B cell (primary cell): ENCODE measurements around the gene CDC45. TPM values are rescaled to one million over a fixed set of nuclear protein-coding genes. Genes with fewer than 3 reads are reported as not detected.
"Not testable (repeated sequence)": the region's sequence is repeated elsewhere in the genome, so short reads cannot be mapped to it uniquely, and the experiment has no call there.

Experiments
- ATAC-seq: fragments of 200-7000 bp; cut with Tn5 transposase; one replicate; pipeline ENCODE4 v1.10.0; 2021; ENCODE audit warnings: low read depth, mild to moderate bottlenecking, moderate number of reproducible peaks, moderate library complexity
- CTCF ChIA-PET: fragments of 350-600 bp; sonication (Branson Sonifier 250); formaldehyde crosslinking; loops from one replicate; lab custom pipeline; 2021; ENCODE audit warnings: antibody characterized with exemption, inconsistent platforms; lab: Charles Lee
- POLR2A ChIA-PET: fragments of 350-600 bp; sonication (Branson Sonifier 250); formaldehyde crosslinking; loops from one replicate; lab custom pipeline; 2021; ENCODE audit warnings: antibody characterized with exemption; lab: Charles Lee
- DNase-seq: peaks from one replicate; pipeline ENCODE4 v3.0.0; 2013
- H2AFZ ChIP-seq: 2 replicates; pipeline ENCODE4 v1.6.1; 2012; ENCODE audit warnings: mild to moderate bottlenecking, low read depth, low read length; ENCODE audit not compliant: insufficient read depth, poor library complexity, severe bottlenecking
- H3K27ac ChIP-seq, 2 donors: 1 replicate in 1 of 2; 2 replicates in 1 of 2; pipeline ENCODE4 v1.5.1; 2012 to 2013; ENCODE audit warnings: low read length in 2 of 2, mild to moderate bottlenecking in 2 of 2, moderate library complexity in 1 of 2
- H3K27me3 ChIP-seq, 4 experiments: fragments of 200-600 bp in 1 of 4; sonication (generic) in 1 of 4; replicated peaks in 1 of 4; 1 replicate in 2 of 4; 2 replicates in 2 of 4; pipeline versions ENCODE4 v1.6.1 to v1.7.0; 2013 to 2016; ENCODE audit warnings: low read length in 3 of 4, mild to moderate bottlenecking in 2 of 4, mixed read lengths in 1 of 4, moderate library complexity in 1 of 4; ENCODE audit not compliant: insufficient read depth in 4 of 4, control insufficient read depth in 3 of 4; ENCODE audit errors: control extremely low read depth in 1 of 4
- H3K36me3 ChIP-seq, 2 experiments: replicated peaks in 1 of 2; 1 replicate in 1 of 2; 2 replicates in 1 of 2; pipeline versions ENCODE4 v1.6.1 to v1.7.1; 2013; ENCODE audit warnings: low read length in 1 of 2; ENCODE audit not compliant: insufficient read depth in 2 of 2, control insufficient read depth in 1 of 2; ENCODE audit errors: control extremely low read depth in 1 of 2, extremely low read depth in 1 of 2
- H3K4me1 ChIP-seq, 2 donors: fragments of 200-600 bp in 1 of 2; sonication (generic) in 1 of 2; 1 replicate in 1 of 2; 2 replicates in 1 of 2; pipeline versions ENCODE4 v1.5.1 to v1.6.1; 2013 to 2017; ENCODE audit warnings: low read length in 2 of 2; ENCODE audit not compliant: control insufficient read depth in 2 of 2, insufficient read depth in 2 of 2
- H3K4me2 ChIP-seq: replicated peaks from 2 replicates; pipeline ENCODE3; 2012; ENCODE audit warnings: mild to moderate bottlenecking, low read depth, low read length; ENCODE audit not compliant: poor library complexity, severe bottlenecking
- H3K4me3 ChIP-seq, 5 experiments: fragments of 200-600 bp in 1 of 5; sonication (generic) in 1 of 5; 1 replicate in 3 of 5; 2 replicates in 2 of 5; pipeline versions ENCODE4 v1.5.1 to v1.7.0; 2011 to 2016; ENCODE audit warnings: low read length in 4 of 5, mild to moderate bottlenecking in 4 of 5, low read depth in 2 of 5, control low read depth in 1 of 5, moderate library complexity in 1 of 5; ENCODE audit not compliant: insufficient read depth in 1 of 5; ENCODE audit errors: control extremely low read depth in 1 of 5, extremely low read depth in 1 of 5
- H3K79me2 ChIP-seq: fragments of 200-600 bp; sonication (generic); one replicate; pipeline ENCODE4 v1.6.0; 2016; ENCODE audit warnings: low read length; ENCODE audit not compliant: control insufficient read depth, insufficient read depth
- H3K9ac ChIP-seq: fragments of 200-600 bp; sonication (generic); 2 replicates; pipeline ENCODE4 v1.6.1; 2017; ENCODE audit warnings: mild to moderate bottlenecking, low read length, moderate library complexity
- H3K9me3 ChIP-seq, 3 donors: one replicate each; pipeline versions ENCODE4 v1.6.1 to v1.7.1; 2013; ENCODE audit warnings: low read length in 2 of 3; ENCODE audit not compliant: control insufficient read depth in 2 of 3, insufficient read depth in 1 of 3; ENCODE audit errors: control extremely low read depth in 1 of 3
- H4K20me1 ChIP-seq: 2 replicates; pipeline ENCODE4 v1.6.0; 2012; ENCODE audit warnings: mild to moderate bottlenecking, low read length; ENCODE audit not compliant: insufficient read depth, control insufficient read depth, poor library complexity, severe bottlenecking
- H3K27ac Mint-ChIP-seq: one replicate; pipeline ENCODE4 v1.8.0; 2021; ENCODE audit warnings: mixed read lengths
- H3K27me3 Mint-ChIP-seq: one replicate; pipeline ENCODE4 v1.8.0; 2021; ENCODE audit warnings: mixed read lengths
- H3K4me1 Mint-ChIP-seq: one replicate; pipeline ENCODE4 v1.8.0; 2021; ENCODE audit warnings: mixed read lengths
- H3K4me3 Mint-ChIP-seq: one replicate; pipeline ENCODE4 v1.8.0; 2021; ENCODE audit warnings: mixed read lengths
- H3K9me3 Mint-ChIP-seq: one replicate; pipeline ENCODE4 v1.8.0; 2022; ENCODE audit warnings: mixed read lengths; ENCODE audit not compliant: insufficient read depth
- CTCF ChIP-seq: fragments of 200-600 bp; IDR thresholded peaks from one replicate; pipeline ENCODE4 v1.8.0; 2022; ENCODE audit warnings: antibody characterized with exemption, mild to moderate bottlenecking
- EZH2 ChIP-seq: IDR thresholded peaks from 2 replicates; pipeline ENCODE4 v1.6.1; 2012; ENCODE audit warnings: borderline replicate concordance, low read depth, mild to moderate bottlenecking, moderate library complexity, low read length; ENCODE audit not compliant: insufficient read depth, poor library complexity, severe bottlenecking
- WGBS: methylation state at CpG from one replicate; pipeline ENCODE4 v1.1.5; 2013; ENCODE audit warnings: missing lambda C conversion rate; ENCODE audit not compliant: insufficient coverage; 5-methylcytosine and 5-hydroxymethylcytosine counted together
- intact Hi-C: fragments of 100-400 bp; cut with micrococcal nuclease; formaldehyde crosslinking; loops from one replicate; pipeline ENCODE4 v1.10.0; 2022
- polyA plus RNA-seq: library from polyadenylated mRNA; depleted of rRNA; stranded (reverse); fragments of >200 nt; gene quantifications from 2 replicates; pipeline ENCODE4 v1.2.3, GENCODE V29; 2012
- total RNA-seq, 2 donors: library from RNA; stranded (reverse); fragments of 120-200 nt in 1 of 2; gene quantifications; 1 replicate in 1 of 2; 2 replicates in 1 of 2; pipeline versions ENCODE4 v1.2.3 to v1.2.4, GENCODE V29; 2013 to 2022

Gene CDC45
- total and polyA plus RNA-seq, 2 donors (not counting 1 experiment from before 2014, with no cell fraction given), result 0.49 to 1.4 TPM

- not testable (repeated sequence) for H3K4me2 ChIP-seq, H3K9ac ChIP-seq, H3K4me3 ChIP-seq, H2AFZ ChIP-seq, H3K27me3 ChIP-seq, H3K9me3 Mint-ChIP-seq, H3K27ac ChIP-seq, H3K9me3 ChIP-seq, DNase-seq, H3K27me3 Mint-ChIP-seq, ATAC-seq
- peak overlapping the region; percentile 67 for H3K4me3 Mint-ChIP-seq
- Histone ChIP-seq H4K20me1 (peaks cover 22% of the 10 kb centered on the region), H3K79me2 (peaks cover 78% of the 10 kb centered on the region), H3K36me3 (peaks cover 0 to 40% of the 10 kb centered on the region in 2 experiments), H3K4me1 (peaks cover 16 to 27% of the 10 kb centered on the region in 2 donors)
- POLR2A ChIA-PET, result interaction anchor here (0.7 to 4.5 kb wide), 2 partner anchors 12 to 96 kb away, joined by 3 to 29 read pairs; partner anchors contain the start of genes HIRA and MRPL40
- intact Hi-C loops, result loop anchor here (5.0 kb wide), 2 partner anchors 187 to 323 kb away; partner anchors contain the start of gene DGCR2
- 100% methylated on average over 3 of the region's 9 CpGs for WGBS
- peak overlapping the region; percentile 62 for H3K27ac Mint-ChIP-seq
- CTCF ChIA-PET, result interaction anchor here (0.9 to 1.6 kb wide), 3 partner anchors 10 to 32 kb away, joined by 3 to 4 read pairs (median 3); no protein-coding TSS in a partner anchor
- peaks cover 45% of the 10 kb centered on the region for H3K4me1 Mint-ChIP-seq
Measured at GRCh38 chr22:19445279-19445982, 34.3 kb upstream of the CDC45 start.

- Mint-ChIP-seq H3K27ac (peak overlapping the region; percentile 98), H3K4me3 (peak overlapping the region; percentile 99), H3K27me3 (no peaks in the 10 kb centered on the region), H3K9me3 (no peaks in the 10 kb centered on the region), H3K4me1 (peaks cover 42% of the 10 kb centered on the region)
- CTCF ChIA-PET, result interaction anchor here (1.0 to 1.8 kb wide), 5 partner anchors 14 to 155 kb away, joined by 3 to 4 read pairs (median 3); partner anchors contain the start of genes CDC45 and MRPL40
- H3K4me2 ChIP-seq, result peak overlapping the region; percentile 82
- H3K79me2 ChIP-seq, result peaks cover 70% of the 10 kb centered on the region
- ATAC-seq (no peak), DNase-seq (no peak)
- H3K4me3 ChIP-seq, result peak overlapping the region; percentile 65 to 80 (median 79)
- H3K36me3 ChIP-seq, result peaks cover 0 to 43% of the 10 kb centered on the region in 2 experiments
- peak overlapping the region; percentile 84 for H3K9ac ChIP-seq
- intact Hi-C loops, result loop anchor here (1.0 to 5.0 kb wide), 6 partner anchors 14 to 324 kb away; partner anchors contain the start of genes CDC45, CLTCL1, DGCR2 and MRPL40
- peaks cover 16 to 27% of the 10 kb centered on the region in 2 donors for H3K4me1 ChIP-seq
- peak overlapping the region; percentile 92 to 96 for H3K27ac ChIP-seq
- H3K27me3 ChIP-seq, result no peaks in the 10 kb centered on the region
- no peaks in the 10 kb centered on the region for H3K9me3 ChIP-seq
- H2AFZ ChIP-seq, result peak overlapping the region; percentile 76
- WGBS, result 37% methylated on average over 19 of the region's 22 CpGs
- peaks cover 21% of the 10 kb centered on the region for H4K20me1 ChIP-seq
- TF ChIP-seq EZH2 (no peak), CTCF (no peak)
- POLR2A ChIA-PET, result interaction anchor here (0.6 to 4.5 kb wide), 7 partner anchors 13 to 273 kb away, joined by 3 to 29 read pairs (median 3); partner anchors contain the start of genes CLTCL1, HIRA, MRPL40 and SLC25A1
Measured at GRCh38 chr22:19446603-19447329, 33.0 kb upstream of the CDC45 start.
